HUDEP-2 (cell line): ENCODE data around the gene RPUSD3.

Experiments
- DNase-seq, 76 experiments: peaks; one replicate each; lab custom pipeline; 2025; ENCODE audit not compliant: unreplicated experiment in 76 of 76; lab: John Stamatoyannopoulos, UW

The RPUSD3 gene

DNA sequence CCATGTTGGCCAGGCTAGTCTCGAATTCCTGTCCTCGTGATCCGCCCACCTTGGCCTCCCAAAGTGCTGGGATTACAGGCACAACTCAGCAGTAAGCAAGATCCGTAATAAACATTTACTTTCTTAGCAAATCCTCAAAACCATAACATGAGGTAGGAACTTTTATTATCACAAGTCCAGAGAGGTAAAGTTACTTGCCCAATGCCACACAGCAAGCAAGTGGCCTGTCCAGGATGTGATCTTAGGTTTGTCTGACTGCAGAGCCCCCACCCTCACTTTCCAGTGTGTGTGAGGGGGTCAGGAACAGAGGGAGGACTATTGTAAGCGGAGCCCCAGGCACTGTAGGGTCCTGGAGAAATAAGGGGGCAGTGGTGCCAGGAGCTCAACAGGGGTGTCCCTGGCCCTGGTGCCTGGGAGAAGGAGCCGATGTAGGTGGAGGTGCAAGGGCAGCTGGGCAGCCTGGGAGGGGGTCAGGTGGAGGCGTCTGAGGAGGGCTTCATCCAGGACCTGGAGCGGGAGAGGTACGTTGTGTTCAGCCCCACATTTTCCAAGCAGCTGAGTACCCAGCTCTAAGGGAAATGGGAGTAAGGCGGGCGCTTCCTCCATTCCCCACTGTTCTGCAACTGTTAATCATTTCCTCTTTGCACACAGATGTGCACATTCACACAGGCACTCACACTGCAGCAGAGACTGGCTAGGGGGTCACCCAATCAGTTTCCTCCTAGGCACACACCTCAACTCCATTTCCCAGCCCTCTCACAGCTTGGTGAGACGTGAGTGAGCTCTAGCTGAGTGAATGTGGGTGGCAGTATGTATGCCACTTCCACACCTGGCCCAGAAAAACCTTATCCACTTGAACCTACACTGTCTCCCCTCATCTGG is 5.9 kb downstream of the RPUSD3 start:
- no peak for DNase-seq

DNA sequence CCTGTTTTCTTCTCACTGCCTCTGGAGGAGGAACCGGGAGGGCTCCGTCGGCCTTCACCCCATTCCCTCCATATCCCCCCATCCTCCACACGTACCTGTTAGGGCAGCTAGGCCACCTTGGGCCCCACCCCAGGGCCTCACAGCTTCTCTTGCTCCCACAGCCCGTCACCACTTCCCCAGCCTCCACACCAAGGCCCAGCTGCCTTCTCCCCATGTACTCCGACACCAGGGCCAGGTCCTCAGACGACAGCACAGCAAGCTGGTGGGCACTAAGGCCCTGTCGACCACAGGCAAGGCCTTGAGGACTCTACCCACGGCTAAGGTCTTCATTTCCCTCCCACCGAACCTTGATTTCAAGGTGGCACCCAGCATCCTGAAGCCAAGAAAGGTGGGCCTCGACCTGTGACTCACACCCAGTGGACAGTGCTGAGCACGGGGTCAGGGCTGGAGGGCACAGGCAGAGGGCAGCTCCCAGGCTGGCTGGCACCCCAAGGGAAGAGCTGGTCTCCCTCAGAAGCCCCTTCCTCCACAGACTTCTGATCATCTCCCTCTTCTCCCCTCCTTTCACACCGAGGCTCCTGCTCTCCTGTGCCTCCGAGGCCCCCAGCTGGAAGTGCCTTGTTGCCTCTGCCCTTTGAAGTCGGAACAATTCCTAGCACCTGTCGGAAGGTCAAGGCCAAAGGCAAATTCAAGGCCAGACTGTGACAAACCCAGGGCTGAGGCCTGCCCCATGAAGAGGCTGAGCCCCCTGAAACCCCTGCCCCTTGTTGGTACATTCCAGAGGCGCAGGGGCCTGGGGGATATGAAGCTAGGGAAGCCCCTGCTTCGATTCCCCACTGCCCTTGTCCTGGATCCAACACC is 9.1 kb downstream of the RPUSD3 start:
- no peak for DNase-seq

DNA sequence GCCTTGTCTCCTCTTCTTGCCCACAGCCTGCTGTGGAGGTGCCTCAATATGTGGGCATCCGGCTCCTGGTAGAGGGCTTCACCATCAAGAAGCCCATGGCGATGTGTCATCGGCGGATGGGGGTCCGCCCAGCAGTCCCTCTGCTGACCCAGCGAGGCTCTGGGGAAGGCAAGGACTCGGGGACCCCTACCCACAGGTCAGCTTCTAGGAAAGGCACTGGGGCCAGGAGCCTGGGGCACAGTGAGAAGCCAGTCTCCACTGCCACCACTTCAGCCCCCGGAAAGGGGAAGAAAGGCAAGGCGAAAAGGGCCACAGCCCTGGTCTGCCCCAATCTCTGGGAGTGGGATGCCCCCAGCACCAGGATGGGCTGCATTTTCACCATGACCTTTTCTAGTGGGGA is 10.7 kb downstream of the RPUSD3 start:
- DNase-seq, result no peak

DNA sequence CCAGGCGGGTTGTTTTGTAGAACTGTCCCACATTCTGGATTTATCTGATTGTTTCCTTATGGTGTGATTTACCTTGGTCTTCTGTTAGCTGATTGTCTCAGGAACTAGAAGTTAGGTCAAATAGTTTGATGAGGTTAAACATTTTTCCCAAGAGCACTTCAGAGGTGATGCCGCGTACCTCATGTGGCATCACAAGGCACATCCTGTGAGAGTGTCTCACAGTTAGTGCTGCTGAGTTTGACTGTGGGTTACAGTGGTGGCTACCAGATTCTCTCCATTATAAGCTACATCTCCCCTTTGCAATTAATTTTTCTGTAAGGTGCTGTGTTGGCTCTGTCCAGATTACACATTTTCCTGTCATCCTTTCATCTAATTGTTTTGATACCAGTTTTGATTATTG is 12.6 kb downstream of the RPUSD3 start:
- DNase-seq, result no peak

DNA sequence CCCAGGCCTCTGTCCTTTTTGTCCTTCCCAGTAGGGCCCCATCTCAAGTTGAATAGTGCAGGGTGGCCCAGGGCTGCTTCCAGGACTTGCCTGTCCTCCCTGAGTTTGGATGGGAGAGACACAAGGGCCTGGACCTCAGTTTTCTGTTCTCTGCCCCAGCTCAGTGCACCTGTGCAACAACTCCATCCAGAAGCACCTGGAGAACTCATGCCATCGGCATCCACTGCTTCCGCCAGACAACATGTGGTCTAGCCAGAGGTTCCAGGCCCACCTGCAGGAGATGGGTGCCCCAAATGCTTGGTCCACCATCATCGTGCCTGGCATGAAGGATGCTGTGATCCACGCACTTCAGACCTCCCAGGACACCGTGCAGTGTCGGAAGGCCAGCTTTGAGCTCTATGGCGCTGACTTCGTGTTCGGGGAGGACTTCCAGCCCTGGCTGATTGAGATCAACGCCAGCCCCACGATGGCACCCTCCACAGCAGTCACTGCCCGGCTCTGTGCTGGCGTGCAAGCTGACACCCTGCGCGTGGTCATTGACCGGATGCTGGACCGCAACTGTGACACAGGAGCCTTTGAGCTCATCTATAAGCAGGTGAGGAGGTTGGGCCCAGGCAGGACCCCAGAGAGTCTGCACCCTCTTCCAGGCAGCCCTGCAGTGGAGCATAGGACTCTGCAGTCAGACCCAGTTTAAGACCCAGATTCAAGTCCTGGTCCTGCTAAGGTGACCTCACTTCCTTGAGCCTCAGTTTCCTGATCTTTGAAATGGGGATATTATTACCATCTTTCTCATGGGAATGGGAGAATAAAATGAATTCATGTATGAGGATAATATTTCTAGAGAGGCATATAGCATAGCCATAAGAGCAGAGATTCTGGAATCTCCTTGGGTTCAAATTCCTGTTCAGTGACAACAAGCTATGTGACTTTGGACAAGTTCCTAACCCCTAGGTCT is 14.7 kb downstream of the RPUSD3 start:
- DNase-seq, result no peak

DNA sequence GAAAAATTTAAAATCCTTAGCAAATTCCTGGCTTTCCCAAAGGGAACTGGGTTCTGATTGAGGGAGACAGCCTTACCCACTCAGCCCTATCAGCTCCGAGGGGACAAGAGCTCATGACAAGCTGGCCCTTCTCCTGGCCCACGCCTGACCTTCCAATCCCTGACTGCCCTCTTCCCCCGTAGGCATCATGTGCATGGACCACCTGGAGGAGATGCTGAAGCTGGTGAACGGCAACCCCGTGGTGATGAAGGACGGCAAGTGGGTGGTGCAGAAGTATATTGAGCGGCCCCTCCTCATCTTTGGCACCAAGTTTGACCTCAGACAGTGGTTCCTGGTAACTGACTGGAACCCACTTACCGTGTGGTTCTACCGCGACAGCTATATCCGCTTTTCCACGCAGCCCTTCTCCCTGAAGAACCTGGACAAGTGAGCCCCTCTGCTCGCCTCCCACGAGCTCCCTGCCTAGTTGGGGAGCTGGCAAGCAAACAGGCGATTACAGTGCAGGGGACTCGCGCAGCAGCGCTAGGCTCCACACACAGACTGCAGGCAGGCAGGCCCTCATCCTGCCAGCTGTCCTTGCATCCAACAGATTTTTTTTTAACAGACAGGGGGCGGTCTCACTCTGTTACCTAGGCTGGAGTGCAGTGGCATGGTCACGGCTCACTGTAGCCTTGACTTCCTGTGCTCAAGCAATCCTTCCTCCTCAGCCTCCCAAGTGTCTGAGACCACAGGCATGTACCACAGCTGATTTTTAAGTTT is 16.8 kb downstream of the RPUSD3 start:
- DNase-seq, result peak in 28 of 76 experiments; percentile 4 to 46 (median 14)

DNA sequence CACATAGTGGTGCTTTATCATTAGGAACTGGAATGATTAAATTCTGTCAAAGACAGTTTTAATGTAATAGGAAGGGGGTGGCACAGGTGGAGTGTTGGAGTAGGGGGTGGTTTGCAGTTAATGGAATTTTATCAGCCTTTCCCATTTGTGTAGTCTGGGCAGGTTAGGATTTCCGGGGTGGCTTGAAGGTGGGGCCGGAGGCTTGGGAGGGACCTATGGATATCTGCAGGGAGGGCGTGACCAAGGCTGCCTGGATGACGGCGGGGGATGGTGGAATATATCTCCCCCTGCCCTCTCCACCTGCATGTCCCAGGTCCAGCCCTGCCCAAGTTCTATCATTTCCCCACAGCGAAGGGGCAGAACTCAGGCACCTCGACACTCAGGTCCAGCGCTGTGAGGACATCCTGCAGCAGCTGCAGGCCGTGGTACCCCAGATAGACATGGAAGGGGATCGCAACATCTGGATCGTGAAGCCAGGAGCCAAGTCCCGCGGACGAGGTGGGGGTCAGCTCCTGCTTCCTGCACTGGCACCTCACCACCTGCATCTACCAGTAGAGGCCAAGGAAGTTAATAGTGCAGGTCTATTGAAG is 18.3 kb downstream of the RPUSD3 start:
- no peak for DNase-seq

DNA sequence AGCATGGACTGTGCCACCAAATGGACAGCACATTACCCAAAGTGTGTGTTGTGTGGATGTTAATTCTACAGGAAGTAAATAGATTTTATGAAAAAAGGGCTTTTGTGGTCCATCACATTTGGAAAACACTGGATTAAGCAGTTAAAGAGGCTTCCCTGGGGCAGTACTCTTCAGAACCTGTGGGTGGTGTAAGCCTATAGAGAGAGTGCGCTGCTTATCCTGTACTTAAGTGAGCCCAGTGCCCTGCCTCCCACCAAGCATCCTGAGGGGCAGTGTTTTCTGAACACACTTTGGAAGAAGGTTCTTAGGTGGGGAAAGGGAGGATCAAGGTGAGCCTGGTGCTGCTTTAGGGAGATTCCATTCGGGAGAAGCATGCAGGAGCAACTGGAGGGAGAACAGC is 22.9 kb downstream of the RPUSD3 start:
- DNase-seq, result peak in 5 of 76 experiments; percentile 1 to 17 (median 4)

DNA sequence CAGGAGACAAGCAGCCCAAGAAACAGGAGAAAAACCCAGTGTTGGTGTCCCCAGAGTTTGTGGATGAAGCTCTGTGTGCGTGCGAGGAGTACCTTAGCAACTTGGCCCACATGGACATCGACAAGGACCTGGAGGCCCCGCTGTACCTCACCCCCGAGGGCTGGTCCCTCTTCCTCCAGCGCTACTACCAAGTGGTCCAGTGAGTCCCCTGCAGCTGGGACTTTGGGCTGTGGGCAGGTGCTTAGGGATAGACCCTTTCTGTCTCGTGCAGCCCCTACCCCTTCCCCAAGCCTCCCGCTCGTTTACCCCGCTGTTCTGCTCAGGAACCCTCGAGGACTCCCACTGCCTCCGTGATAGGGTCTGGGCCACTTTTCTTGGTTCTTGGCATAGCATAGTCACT is 23.3 kb downstream of the RPUSD3 start:
- no peak for DNase-seq

DNA sequence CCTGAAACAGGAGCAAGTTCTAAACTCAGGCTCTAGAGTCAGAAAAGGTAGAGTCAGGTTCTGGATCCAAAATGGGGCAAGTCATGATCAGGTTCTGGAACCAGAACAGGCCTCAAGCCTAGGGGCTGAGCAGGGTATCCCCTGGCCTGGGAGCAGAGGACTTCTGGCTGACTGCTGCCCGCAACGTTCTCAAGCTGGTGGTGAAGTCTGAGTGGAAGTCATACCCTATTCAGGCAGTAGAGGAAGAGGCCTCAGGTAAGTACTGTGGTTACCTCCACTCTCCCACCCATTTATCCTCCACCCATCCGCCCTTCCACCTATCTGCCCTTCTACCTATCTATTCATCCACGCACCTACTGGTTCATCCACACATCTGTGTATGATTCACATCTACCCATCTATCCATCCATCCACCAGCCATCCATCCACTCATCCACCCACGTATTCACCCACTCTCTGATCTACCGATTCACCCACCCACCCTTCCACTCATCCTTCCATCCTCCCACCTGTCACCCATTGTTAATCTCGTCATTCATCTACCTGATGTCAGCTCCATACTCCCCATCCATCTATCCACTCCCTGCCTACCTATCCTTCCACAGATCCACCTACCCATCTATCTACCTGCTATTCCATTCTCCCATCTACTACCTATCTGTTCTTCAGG is 25.0 kb downstream of the RPUSD3 start:
- DNase-seq, result no peak

DNA sequence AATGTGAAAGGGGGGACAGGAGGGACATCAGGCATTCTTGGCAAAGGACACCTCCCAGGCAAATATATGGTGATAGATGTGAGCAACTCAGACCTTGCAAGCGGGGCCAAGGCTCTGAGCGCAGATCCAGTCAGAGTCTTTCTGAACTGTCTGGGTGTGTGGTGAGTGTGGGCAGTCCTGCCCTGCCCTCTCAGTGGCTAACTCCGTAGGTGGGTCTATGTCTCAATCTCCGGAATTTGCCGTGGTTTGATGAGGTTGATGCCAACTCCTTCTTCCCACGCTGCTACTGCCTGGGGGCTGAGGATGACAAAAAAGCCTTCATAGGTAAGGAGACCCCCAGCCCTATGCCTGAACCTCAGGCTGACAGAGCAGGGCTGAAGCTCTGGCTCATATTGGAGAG is 26.4 kb downstream of the RPUSD3 start:
- DNase-seq, result no peak

DNA sequence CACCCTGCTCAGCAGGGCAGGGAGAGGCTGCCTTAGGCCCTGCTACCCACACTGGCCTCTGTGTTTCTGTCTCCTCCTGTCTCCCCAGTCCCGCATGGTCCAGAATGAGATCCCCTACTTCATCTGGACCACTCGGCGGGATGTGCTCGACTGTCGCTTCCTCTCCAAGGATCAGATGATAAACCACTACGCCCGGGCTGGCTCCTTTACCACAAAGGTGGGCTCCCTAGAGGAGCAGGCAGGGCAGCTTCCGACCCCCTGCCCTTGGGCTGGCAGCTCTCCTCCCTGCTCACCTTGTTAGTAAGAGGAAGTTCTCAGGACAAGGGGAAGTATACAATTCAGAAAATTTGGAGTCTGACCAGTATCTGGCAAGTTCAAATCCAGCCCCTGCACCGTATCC is 27.8 kb downstream of the RPUSD3 start:
- DNase-seq, result no peak

DNA sequence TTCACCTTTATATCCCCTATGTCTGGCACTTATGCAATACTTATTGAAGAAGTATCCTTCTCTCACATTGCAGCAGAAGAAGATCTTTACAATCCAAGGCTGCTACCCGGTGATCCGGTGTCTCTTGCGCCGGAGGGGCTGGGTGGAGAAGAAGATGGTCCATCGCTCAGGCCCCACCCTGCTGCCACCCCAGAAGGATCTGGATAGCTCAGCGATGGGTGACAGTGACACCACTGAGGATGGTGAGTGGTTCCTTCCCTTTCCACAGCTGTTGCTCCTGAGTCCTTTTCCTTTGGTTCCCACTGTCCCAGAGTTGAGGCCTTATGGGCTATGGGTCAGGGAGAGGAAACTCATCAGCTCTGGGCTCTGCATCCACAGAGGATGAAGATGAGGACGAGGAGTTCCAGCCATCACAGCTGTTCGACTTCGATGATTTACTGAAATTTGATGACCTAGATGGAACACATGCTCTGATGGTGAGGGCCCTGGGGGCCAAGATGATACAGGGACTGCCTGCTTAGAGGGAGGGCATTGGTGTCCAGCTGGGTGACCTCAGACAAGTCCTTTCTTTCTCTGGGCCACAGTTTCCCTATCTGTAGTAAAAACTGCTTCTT is 30.8 kb downstream of the RPUSD3 start:
- DNase-seq, result no peak

DNA sequence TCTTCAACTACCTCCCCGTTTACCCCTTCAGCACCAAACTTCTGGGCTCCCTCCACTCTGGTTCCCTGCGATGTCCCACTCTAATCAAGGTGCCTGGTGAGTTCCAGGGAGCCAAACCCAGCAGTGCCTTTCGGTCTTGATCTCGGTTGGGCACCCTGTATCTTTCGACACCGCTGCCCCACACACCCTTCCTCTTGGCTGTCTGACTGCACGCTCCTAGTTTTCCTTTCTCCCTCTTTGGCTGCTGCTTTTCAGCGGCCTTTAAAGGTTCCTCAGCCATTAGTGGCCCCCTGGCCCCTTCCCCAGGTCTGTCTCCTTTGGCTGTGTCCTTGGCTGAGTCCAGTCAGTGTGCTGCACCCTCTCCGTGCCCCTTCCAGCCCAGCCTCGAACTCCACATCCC is 33.0 kb downstream of the RPUSD3 start:
- DNase-seq, result no peak

DNA sequence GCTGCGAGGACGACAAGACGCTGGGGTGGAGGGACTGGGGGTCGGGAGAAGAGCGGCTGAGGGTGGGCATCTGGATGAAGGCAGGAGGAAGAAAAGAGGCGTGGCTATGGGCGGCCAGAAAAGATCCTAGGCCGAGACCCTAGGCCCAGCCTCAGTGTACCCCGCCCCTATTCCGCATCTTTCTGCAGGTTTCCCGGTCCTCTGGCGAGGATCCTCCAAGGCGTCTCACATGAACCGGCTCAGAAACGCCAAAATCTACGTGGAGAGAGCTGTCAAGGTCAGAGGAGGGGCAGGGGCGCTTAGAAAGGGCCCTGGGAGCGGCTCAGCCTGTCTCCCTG is 33.4 kb downstream of the RPUSD3 start:
- DNase-seq, result no peak

DNA sequence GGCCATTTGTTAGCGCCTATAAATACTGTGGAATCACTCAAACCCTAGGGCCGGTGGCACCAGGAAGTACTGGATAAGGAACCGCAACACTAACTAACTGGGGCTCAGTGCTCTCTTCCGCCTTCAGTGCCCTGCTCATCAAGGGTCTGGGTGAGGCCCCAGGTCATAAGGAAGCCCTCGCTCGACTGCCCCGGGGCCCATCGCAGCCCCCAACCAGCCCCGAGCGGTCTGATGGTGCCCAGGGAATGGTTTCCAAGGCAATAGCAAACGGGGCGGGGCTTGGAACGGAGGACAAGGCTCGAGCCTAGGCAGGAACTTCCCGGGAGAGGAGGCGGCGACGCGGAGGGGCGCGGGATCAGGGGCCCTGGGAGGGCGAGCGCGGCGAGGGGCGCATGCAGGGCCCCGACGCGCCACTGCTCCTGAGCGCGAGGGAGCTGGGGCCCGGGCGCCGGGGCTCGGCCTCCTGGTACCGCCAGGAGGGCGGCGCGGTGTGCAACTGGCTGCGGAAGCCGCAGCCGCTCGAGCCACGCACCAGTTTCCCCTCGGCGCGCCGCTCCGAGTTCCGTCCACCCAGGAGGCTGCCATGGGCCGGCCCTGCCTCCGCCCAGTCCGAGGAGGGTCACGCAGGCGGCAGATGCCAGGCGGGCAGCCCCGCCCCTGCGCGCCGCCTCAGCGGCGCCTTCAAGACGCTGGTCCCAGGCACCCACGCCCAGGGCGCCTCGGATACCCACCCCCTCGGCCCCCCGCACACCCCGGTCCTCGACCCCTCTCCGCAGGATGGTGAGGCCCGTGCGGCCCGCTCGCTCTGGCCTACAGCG is 34.0 kb downstream of the RPUSD3 start, which contains the start of gene TTLL3:
Gene TTLL3, plus strand, starts transcription at position 648 of the 818 bp plus-strand sequence. CDS start 400 bp downstream, outside the sequence.
- peak in 46 of 76 experiments; percentile 6 to 65 (median 30) for DNase-seq

DNA sequence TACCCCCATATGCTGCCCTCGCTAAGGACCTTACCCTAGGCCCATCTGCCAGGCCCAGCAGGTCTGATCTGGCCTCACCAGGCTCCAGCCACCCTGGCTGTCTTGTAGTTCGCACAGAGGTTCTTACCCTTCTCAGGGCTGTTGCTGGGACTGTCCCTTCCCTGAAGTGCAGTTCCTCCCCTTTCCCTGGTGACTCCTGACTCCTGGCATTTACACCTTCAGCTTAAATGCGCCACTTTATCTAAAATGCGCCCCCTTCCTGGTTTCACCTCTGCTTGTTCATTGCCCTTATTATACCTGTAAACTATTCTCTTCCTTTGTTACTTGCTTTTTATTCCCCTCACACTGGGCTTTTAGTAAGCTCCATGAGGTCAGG is 34.6 kb downstream of the RPUSD3 start:
- DNase-seq, result peak in 1 of 76 experiments; percentile 12
